G401 (cell line): Measurements from ENCODE around the gene INIP. TPM values are rescaled to one million over a fixed set of nuclear protein-coding genes. Genes with fewer than 3 reads are reported as not detected.
"Not testable (repeated sequence)": the region's sequence is repeated elsewhere in the genome, so short reads cannot be mapped to it uniquely, and the experiment has no call there.

Experiments
- DNase-seq: peaks from one replicate; pipeline ENCODE4 v3.0.0-alpha.2; 2015; ENCODE audit warnings: low spot score
- in situ Hi-C: cut with HindIII; loops from 2 replicates; pipeline ENCODE4 v1.10.0; 2016; ENCODE audit warnings: low sequenced_read_pairs, mixed read lengths
- total RNA-seq: library from RNA; depleted of rRNA; stranded (reverse); fragments of >200 nt; shearing (Covaris generic); gene quantifications from 2 replicates; pipeline ENCODE4 v1.2.3, GENCODE V29; 2014

Gene INIP
- total RNA-seq, 1 experiment from 2014 or later = 28.1 TPM

DNA sequence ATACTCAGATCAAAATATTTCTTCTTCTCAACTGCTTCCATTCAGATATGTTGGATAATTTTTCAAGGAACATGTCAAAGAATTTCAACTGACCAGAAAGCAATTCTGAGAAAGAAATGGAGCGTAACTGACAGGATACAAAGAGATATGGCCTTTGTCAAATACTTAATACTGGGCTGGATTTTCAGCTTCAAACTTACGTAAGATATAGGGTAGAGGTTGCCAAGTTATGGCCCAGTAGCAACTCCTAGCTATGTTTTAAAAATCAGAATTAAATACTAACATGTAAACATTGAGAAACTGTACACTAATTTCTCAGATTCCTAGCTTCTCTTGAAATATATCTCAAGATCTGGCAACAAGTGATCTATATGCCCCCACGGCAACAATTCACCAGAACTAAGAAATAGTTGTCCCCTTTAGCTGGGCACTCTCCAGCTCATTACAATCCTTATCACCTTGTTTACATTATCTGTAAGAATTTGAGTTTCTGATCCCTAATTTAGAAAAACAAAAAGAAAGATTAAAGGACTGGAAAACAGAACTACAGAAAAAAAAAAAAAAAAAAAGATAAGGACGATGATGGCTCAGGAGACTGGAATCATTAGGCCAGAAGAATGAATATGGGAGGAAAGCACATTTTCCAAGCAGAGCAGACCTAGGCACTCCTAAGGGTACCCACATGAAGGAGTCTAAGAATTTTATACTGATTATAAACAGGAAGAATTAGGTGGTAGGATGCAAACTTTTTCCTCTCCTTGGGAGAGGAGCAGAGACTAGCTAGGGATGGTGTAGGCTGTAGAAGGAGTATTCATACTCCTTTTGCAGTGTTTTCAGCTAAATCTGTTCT is 23.0 kb downstream of the INIP start:
- in situ Hi-C loops = no loop called here
- no peak for DNase-seq

GRCh38 chr9:112689161-112689740 is 28.7 kb downstream of the INIP start:
- peak; percentile 54 for DNase-seq
- in situ Hi-C loops = no loop called here

DNA sequence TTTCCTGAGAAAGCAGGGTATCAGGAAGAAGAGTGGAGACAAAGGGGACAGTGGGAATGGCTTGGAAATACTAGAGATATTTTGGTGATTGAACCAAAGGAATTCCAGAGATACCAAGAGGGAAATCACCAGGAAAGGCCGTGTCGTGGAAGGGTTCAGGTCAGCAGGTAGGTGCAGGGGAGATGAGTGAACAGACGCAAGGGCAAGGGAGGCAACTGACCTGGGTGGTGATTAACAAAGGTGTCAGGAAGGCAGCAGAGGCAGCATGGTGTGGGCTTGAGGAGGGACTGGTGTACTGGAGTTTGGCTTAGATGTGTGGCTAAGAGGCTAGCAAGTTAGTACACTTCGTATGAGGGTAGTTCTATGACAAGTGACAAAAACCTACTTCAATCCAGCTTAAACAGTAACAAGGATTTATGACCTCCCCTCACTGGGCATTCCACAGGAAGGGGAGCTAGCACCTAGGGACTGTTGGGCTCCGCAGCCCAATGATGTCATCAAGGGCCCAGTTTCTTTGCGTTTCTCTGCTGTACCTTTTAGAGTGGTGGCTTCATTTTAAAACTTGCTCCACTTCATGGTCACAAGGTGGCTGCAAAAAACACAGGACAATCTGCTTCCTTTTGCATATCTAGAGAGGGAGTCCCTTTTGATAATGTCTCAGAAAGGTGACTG is 37.0 kb downstream of the INIP start:
- DNase-seq = no peak
- in situ Hi-C loops = no loop called here

DNA sequence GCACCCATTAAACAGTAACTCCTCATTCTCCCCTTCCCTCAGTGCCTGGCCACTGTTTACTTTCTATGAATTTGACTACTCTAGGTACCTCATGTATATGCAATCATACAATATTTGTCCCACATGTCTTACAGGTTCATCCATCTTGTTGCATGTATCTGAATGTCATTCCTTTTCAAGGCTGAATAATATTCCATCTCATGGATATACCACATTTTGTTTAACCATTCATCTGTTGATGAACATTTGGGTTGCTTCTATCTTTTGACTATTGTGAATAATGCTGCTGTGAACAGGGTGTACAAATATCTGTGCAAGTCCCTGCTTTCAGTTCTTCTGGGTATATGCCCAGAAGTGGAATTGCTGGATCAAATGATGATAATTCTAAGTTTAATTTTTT is 40.9 kb downstream of the INIP start:
- in situ Hi-C loops = no loop called here
- DNase-seq = no peak

DNA sequence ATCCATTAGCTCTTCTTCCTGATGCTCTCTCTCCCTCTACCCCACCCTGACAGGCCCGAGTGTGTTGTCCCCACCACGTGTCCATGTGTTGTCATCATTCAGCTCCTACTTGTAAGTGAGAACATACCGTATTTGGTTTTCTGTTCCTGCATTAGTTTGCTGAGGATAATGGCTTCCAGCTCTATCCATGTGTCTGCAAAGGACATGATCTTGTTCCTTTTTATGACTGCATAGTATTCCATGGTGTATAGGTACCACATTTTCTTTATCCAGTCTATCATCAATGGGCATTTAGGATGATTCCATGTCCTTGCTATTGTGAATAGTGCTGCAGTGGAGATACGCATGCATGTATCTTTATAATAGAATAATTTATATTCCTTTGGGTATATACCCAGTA is 44.7 kb downstream of the INIP start:
- DNase-seq = not testable (repeated sequence)

GRCh38 chr9:112670991-112671625 is 46.8 kb downstream of the INIP start:
- in situ Hi-C loops = no loop called here
- DNase-seq = no peak

More for the DNA sequence above, 44.7 kb downstream of the INIP start:
- in situ Hi-C loops = not testable (repeated sequence)

DNA sequence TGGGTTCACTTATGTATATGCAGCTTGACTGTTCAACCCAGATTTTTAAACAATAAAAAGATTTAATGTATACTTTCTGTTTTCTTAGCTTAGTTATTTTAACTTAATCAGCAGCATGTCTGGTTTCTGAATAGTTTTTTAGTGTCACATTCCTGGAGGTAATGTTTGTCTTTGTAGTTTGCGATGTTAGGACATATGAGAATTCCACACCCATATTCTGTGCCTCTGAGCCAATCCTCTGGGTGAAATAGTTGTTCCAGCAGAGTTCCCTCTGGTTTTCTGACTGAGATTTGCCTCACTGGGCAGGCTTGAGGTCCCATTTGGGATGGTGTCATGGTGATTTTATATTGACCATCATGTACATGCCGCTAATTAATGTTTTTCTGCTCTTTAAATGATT is 48.6 kb downstream of the INIP start:
- in situ Hi-C loops = no loop called here

DNA sequence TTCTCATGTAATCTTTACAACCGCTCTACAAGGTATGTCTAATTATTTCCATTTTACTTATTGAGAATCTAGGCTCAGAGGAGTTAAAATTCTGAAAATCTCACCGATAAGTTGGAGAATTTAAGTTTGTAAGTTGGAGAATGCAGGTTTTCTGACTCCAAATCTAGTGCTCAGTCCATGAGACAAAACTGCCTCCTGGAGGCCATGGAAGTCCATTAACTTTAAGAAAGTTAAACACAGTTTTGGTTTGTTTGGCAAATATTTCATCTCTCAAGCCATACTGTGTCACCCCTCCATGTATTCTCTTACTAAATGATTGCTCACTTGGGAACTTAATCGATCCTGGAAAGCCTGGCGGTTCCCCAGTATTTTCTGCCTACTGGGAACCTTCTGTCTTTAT is 52.6 kb downstream of the INIP start:
- DNase-seq = no peak

More for the DNA sequence above, 48.6 kb downstream of the INIP start:
- no peak for DNase-seq

DNA sequence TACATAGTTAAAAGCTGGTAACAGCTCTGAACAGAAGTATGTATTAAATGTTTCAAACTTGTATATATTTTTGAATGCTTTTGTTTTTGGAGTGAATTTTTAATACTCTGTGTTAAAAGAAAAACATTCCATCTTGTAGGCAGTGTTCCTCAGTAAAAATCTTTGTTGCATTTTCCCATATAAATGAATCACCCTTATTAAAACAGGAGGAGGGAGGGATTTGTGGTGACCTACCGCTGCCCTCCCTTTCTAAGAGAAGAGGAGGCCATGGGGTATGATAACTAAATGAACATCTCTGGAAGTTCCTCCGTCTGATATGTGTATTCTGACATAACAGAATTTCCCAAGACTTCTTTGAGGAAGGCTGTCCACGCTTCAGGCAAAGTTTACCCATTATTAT is 53.4 kb downstream of the INIP start:
- in situ Hi-C loops = no loop called here
- DNase-seq = no peak

More for the DNA sequence above, 52.6 kb downstream of the INIP start:
- in situ Hi-C loops = no loop called here

DNA sequence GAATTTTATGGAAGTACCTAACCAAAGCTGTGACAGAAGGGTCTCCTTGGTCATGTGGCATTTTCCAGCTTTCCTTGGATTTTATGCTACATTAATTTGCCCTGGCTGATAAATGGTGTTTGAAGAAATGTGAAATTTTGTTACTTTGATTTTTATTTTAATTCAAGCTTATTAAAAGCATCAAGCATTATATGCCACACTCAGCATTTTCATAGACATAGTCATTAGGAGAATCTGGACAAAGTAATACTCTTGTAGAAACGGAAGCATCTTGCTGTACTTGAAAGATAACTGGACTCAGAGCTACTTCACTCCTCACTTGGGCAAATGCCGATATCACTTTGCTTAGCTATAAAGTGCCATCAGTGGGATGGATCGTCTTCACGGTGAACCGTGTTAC is 54.2 kb downstream of the INIP start:
- in situ Hi-C loops = no loop called here
- no peak for DNase-seq

- in situ Hi-C loops = no loop called here
- DNase-seq = no peak
These were observed 58.0 kb downstream of the INIP start for GRCh38 chr9:112659906-112660305.

DNA sequence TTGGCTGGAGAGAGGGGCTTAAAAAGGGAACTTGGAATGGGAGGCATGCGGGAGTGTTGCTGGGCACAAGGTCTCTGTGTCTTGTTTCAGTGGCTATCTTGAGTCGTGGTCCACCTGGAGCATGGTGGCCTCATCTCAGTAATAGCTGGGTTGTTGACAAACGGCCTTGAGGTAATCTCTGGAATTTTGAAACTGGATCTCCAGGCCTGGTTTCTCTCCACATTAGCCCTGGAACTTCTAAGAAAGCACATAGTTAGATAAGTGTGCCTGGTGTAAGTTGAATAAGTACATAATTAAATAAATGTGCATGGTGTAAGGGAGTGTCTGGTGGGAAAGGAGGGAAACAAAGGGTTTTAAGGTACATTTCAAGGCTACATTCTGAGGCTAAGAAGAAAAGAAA is 62.2 kb downstream of the INIP start:
- in situ Hi-C loops = no loop called here
- no peak for DNase-seq

DNA sequence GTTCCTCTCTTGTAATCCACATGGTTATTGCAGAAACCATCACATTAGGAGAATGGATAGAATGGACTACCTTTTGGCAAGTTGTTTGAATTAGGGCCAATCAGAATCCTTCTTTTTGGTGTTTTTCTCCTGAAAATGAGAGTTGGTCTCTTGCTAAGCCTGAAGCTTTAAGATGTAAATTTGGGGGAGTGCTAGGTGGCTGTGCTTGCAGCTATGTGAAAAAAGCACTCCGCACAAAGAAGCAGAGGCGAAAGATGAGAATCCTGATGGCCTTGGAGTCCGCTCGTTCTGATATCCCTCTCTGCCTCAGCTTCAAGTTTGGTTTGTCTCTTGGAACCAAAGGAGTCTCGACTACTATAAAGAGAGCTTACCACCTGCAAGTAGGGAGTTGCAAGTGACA is 63.6 kb downstream of the INIP start:
- in situ Hi-C loops = no loop called here
- DNase-seq = no peak

- in situ Hi-C loops = no loop called here
- DNase-seq = no peak
These were observed 69.3 kb downstream of the INIP start for GRCh38 chr9:112648624-112649023.

GRCh38 chr9:112647596-112647995 is 70.3 kb downstream of the INIP start:
- in situ Hi-C loops = no loop called here

DNA sequence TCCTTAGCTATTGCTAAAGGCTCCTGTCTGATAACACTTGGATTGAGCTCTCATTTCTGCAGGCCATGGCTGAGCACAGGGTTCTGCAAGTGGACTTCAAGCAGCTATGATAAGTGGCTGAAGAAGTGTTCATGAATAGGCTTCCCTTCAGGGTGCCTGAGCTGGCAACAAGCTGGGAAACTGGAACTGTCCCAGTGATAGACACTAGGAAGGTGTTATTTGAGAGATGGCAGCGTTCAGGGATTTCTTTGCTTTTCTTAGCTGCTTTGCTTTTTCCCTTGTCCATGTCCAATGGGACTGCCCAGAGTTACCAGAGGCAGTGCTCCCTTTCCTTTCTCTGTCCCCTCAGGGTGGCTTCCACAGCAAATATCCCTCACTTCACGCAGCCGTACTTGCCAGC is 75.8 kb downstream of the INIP start:
- in situ Hi-C loops = no loop called here

More at GRCh38 chr9:112647596-112647995, 70.3 kb downstream of the INIP start:
- no peak for DNase-seq

GRCh38 chr9:112640311-112640710 is 77.6 kb downstream of the INIP start:
- no peak for DNase-seq
- in situ Hi-C loops = no loop called here

More for the DNA sequence above, 75.8 kb downstream of the INIP start:
- DNase-seq = no peak
